Measurements from ENCODE around the gene SEC11A. TPM values are rescaled to one million over a fixed set of nuclear protein-coding genes. Genes with fewer than 3 reads are reported as not detected.

The SEC11A gene
- total RNA-seq, 1 experiment from 2014 or later: 104 TPM

GRCh38 chr15:84727429-84727828 lies 11.5 kb upstream of the SEC11A start:
- no peaks in the 10 kb centered on the region for H3K4me1 ChIP-seq (ENCODE audit: insufficient read depth, low read length, poor library complexity, severe bottlenecking)
- BruUV-seq (replicated peaks): no TSS peak
- no peaks in the 10 kb centered on the region for H3K27me3 ChIP-seq (replicated peaks; ENCODE audit: insufficient read depth, low read depth, low read length, poor library complexity)
- DNase-seq (ENCODE audit: low spot score): no peak
- TF ChIP-seq EZH2 (IDR thresholded peaks at IDR 0.05; ENCODE audit: borderline replicate concordance, low read depth, low read length, poor library complexity, severe bottlenecking): no peak
- TF ChIP-seq, protein P1, sequence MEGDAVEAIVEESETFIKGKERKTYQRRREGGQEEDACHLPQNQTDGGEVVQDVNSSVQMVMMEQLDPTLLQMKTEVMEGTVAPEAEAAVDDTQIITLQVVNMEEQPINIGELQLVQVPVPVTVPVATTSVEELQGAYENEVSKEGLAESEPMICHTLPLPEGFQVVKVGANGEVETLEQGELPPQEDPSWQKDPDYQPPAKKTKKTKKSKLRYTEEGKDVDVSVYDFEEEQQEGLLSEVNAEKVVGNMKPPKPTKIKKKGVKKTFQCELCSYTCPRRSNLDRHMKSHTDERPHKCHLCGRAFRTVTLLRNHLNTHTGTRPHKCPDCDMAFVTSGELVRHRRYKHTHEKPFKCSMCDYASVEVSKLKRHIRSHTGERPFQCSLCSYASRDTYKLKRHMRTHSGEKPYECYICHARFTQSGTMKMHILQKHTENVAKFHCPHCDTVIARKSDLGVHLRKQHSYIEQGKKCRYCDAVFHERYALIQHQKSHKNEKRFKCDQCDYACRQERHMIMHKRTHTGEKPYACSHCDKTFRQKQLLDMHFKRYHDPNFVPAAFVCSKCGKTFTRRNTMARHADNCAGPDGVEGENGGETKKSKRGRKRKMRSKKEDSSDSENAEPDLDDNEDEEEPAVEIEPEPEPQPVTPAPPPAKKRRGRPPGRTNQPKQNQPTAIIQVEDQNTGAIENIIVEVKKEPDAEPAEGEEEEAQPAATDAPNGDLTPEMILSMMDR (conservative IDR thresholded peaks at IDR 0.05; ENCODE audit: low read depth, low read length): no peak
- CTCF ChIA-PET: no interaction called here
- H3K27ac ChIP-seq (ENCODE audit: low read depth, low read length, poor library complexity, severe bottlenecking): no peak overlapping the region
- H3K9me3 ChIP-seq (ENCODE audit: low read depth, low read length, poor library complexity, severe bottlenecking): no peaks in the 10 kb centered on the region
- POLR2A ChIA-PET (ENCODE audit: low non-redundant PET): no interaction called here
- intact Hi-C loops (cut with micrococcal nuclease; ENCODE audit: unreplicated experiment): no loop called here
- no peaks in the 10 kb centered on the region for H3K36me3 ChIP-seq (ENCODE audit: insufficient read depth, low read length, poor library complexity, severe bottlenecking)
- H3K4me3 ChIP-seq (ENCODE audit: low read depth, low read length, poor library complexity, severe bottlenecking): no peak overlapping the region

- BruUV-seq (replicated peaks): no TSS peak
- H3K27me3 ChIP-seq (replicated peaks; ENCODE audit: insufficient read depth, low read depth, low read length, poor library complexity): no peaks in the 10 kb centered on the region
- ChIA-PET POLR2A (ENCODE audit: low non-redundant PET) (no interaction called here), CTCF (no interaction called here)
- H3K36me3 ChIP-seq (ENCODE audit: insufficient read depth, low read length, poor library complexity, severe bottlenecking): no peaks in the 10 kb centered on the region
- no peaks in the 10 kb centered on the region for H3K9me3 ChIP-seq (ENCODE audit: low read depth, low read length, poor library complexity, severe bottlenecking)
- no peak for DNase-seq (ENCODE audit: low spot score)
- TF ChIP-seq, protein P1 (conservative IDR thresholded peaks at IDR 0.05; ENCODE audit: low read depth, low read length): no peak
- no peak for TF ChIP-seq EZH2 (IDR thresholded peaks at IDR 0.05; ENCODE audit: borderline replicate concordance, low read depth, low read length, poor library complexity, severe bottlenecking)
- H3K4me3 ChIP-seq (ENCODE audit: low read depth, low read length, poor library complexity, severe bottlenecking): no peak overlapping the region
- no peaks in the 10 kb centered on the region for H3K4me1 ChIP-seq (ENCODE audit: insufficient read depth, low read length, poor library complexity, severe bottlenecking)
- H3K27ac ChIP-seq (ENCODE audit: low read depth, low read length, poor library complexity, severe bottlenecking): no peak overlapping the region
- intact Hi-C loops (cut with micrococcal nuclease; ENCODE audit: unreplicated experiment): no loop called here
Observed at GRCh38 chr15:84725001-84725491, 9.1 kb upstream of the SEC11A start.

GRCh38 chr15:84722628-84723027 lies 6.7 kb upstream of the SEC11A start:
- H3K27me3 ChIP-seq (replicated peaks; ENCODE audit: insufficient read depth, low read depth, low read length, poor library complexity): no peaks in the 10 kb centered on the region
- CTCF ChIA-PET: no interaction called here
- H3K4me1 ChIP-seq (ENCODE audit: insufficient read depth, low read length, poor library complexity, severe bottlenecking): no peaks in the 10 kb centered on the region
- intact Hi-C loops (cut with micrococcal nuclease; ENCODE audit: unreplicated experiment): no loop called here
- no peak for DNase-seq (ENCODE audit: low spot score)
- H3K4me3 ChIP-seq (ENCODE audit: low read depth, low read length, poor library complexity, severe bottlenecking): no peak overlapping the region
- H3K9me3 ChIP-seq (ENCODE audit: low read depth, low read length, poor library complexity, severe bottlenecking): no peaks in the 10 kb centered on the region
- no TSS peak for BruUV-seq (replicated peaks)
- no peak overlapping the region for H3K27ac ChIP-seq (ENCODE audit: low read depth, low read length, poor library complexity, severe bottlenecking)
- no peaks in the 10 kb centered on the region for H3K36me3 ChIP-seq (ENCODE audit: insufficient read depth, low read length, poor library complexity, severe bottlenecking)
- POLR2A ChIA-PET (ENCODE audit: low non-redundant PET): no interaction called here
- TF ChIP-seq EZH2 (IDR thresholded peaks at IDR 0.05; ENCODE audit: borderline replicate concordance, low read depth, low read length, poor library complexity, severe bottlenecking): no peak
- TF ChIP-seq, protein P1 (conservative IDR thresholded peaks at IDR 0.05; ENCODE audit: low read depth, low read length): no peak

Data from A673 (cell line).